ENCODE measurements around the gene SPACA9. TPM values are rescaled to one million over a fixed set of nuclear protein-coding genes. Genes with fewer than 3 reads are reported as not detected.

SPACA9 gene
- total RNA-seq, 1 donor from 2014 or later: 13.9 TPM

DNA sequence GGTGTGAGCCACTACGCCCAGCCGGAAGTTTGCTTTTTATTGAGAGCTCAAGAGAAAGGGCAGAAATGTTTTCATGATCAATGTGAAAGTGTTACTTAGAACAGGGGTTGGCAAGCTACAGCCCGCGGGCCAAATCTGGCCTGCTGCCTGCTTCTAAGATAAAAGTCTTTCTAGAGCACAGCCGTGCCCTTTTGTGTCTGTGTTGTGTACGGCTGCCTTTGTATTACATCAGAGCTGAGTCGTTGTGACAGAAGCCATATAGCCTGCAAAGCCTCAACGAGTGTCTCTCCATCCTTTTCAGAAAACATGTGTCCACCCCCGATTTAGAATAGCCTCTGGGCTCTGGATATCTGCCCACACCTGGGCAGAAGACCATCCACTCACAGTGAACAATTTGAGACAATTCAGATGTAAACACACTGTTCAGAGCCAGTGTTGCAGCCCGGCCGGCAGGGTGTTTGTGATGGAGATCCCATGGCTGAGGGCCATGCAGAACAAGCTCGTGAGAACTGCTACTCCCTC lies 29.5 kb upstream of the SPACA9 start:
- H3K36me3 ChIP-seq: no peaks in the 10 kb centered on the region
- no peaks in the 10 kb centered on the region for H3K27me3 ChIP-seq (ENCODE audit: low read depth)
- H3K4me3 ChIP-seq: peak overlapping the region; percentile 2
- DNase-seq (no peak), ATAC-seq (peak in 1 of 2 donors; percentile 43)
- no peak overlapping the region for H3K27ac ChIP-seq
- TF ChIP-seq, protein P1, sequence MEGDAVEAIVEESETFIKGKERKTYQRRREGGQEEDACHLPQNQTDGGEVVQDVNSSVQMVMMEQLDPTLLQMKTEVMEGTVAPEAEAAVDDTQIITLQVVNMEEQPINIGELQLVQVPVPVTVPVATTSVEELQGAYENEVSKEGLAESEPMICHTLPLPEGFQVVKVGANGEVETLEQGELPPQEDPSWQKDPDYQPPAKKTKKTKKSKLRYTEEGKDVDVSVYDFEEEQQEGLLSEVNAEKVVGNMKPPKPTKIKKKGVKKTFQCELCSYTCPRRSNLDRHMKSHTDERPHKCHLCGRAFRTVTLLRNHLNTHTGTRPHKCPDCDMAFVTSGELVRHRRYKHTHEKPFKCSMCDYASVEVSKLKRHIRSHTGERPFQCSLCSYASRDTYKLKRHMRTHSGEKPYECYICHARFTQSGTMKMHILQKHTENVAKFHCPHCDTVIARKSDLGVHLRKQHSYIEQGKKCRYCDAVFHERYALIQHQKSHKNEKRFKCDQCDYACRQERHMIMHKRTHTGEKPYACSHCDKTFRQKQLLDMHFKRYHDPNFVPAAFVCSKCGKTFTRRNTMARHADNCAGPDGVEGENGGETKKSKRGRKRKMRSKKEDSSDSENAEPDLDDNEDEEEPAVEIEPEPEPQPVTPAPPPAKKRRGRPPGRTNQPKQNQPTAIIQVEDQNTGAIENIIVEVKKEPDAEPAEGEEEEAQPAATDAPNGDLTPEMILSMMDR (IDR thresholded peaks at IDR 0.05): no peak
- no peaks in the 10 kb centered on the region for H3K9me3 ChIP-seq
- no peaks in the 10 kb centered on the region for H3K4me1 ChIP-seq
- intact Hi-C loops (cut with DNase I): no loop called here

DNA sequence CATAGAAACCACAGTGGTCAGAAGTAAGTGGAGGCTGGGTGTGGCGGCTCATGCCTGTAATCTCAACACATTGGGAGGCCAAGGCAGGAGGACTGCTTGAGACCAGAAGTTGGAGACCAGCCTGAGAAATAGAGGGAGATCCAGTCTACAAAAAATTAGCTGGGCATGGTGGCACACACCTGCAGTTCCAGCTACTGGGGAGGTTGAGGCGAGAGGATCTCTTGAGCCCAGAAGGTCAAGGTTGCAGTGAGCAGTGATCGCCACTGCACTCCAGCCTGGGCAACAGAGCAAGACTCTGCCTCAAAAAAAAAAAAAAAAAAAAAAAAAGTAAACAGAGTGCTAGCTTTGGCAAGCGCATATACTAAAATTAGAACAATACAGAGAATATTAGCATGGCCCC lies 25.2 kb upstream of the SPACA9 start:
- no peak for DNase-seq

DNA sequence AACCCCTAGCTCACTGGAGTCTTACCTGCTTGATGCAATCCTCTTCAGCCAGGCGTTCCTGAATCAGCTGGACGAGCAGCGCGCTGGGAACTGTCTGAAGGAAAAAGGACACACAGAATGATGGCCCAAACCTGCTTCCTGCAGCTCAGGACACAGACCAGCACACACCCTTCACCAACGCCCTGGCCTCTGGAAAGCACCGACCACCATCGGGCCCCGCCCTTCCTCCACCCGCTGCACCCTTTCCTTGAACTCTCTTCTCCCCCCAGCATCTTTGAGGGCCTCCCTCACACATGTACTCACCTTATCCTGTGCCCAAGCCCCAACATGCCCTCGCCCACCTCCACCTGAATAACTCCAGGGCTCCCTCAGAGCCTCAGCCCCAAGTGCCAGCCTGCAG lies 23.9 kb upstream of the SPACA9 start:
- H3K27ac ChIP-seq: no peak overlapping the region
- no peaks in the 10 kb centered on the region for H3K27me3 ChIP-seq (ENCODE audit: low read depth)
- DNase-seq (peak; percentile 28), ATAC-seq (peak in 1 of 2 donors; percentile 7)
- H3K36me3 ChIP-seq: no peaks in the 10 kb centered on the region
- H3K4me1 ChIP-seq: no peaks in the 10 kb centered on the region
- TF ChIP-seq, protein P1 (IDR thresholded peaks at IDR 0.05): no peak
- intact Hi-C loops (cut with DNase I): no loop called here
- no peaks in the 10 kb centered on the region for H3K9me3 ChIP-seq
- no peak overlapping the region for H3K4me3 ChIP-seq

More for the DNA sequence above, 25.2 kb upstream of the SPACA9 start:
- Histone ChIP-seq H3K36me3 (no peaks in the 10 kb centered on the region), H3K4me1 (no peaks in the 10 kb centered on the region), H3K27ac (no peak overlapping the region), H3K9me3 (no peaks in the 10 kb centered on the region), H3K27me3 (ENCODE audit: low read depth) (no peaks in the 10 kb centered on the region), H3K4me3 (no peak overlapping the region)
- no peak for ATAC-seq
- intact Hi-C loops (cut with DNase I): no loop called here
- TF ChIP-seq, protein P1 (IDR thresholded peaks at IDR 0.05): no peak

DNA sequence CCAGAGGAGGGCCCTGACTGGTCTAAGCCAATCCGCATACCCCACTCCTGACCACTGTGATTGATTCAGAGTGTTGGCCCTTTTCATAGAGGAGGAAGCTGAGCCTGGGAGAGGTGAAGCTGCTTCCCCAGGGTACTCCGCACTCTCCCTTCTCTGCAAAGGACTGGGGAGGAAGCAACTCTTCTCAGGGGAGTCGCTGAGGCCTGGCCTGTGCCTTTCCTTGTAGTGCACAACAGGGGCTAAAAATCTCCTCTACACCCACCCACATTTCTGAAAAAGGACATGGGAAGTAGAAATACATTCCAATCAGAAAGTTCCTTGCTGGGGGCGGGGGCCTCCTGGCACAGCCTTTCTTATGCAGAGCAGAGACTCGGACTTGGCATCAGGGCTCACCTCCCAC lies 22.8 kb upstream of the SPACA9 start:
- H3K4me3 ChIP-seq: no peak overlapping the region
- no peaks in the 10 kb centered on the region for H3K9me3 ChIP-seq
- no peak for DNase-seq
- ATAC-seq: no peak
- intact Hi-C loops (cut with DNase I): no loop called here
- no peaks in the 10 kb centered on the region for H3K4me1 ChIP-seq
- no peak overlapping the region for H3K27ac ChIP-seq
- TF ChIP-seq, protein P1 (IDR thresholded peaks at IDR 0.05): no peak
- no peaks in the 10 kb centered on the region for H3K27me3 ChIP-seq (ENCODE audit: low read depth)
- H3K36me3 ChIP-seq: no peaks in the 10 kb centered on the region

DNA sequence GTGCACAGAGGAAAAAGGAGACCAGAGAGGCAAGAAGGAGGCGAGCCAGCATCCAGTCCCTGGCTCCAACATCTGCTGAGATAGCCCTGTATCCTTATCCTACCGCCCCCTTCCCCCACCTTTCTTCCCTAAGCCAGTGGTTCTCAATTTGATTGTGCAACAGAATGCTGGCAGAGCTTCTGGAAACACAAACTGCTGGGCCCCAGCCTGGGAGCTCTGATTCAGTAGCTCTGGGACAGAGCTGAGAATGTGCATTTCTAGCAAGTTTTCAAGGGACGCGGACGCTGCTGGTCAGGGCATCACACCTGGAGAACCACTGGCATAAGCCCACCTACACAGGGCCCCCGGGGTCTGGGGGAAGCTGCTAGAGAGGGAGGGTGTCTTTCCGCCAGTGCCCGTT lies 21.7 kb upstream of the SPACA9 start:
- DNase-seq: no peak
- TF ChIP-seq, protein P1 (IDR thresholded peaks at IDR 0.05): no peak
- intact Hi-C loops (cut with DNase I): no loop called here

More for the DNA sequence above, 21.7 kb upstream of the SPACA9 start:
- no peaks in the 10 kb centered on the region for H3K27me3 ChIP-seq (ENCODE audit: low read depth)
- H3K27ac ChIP-seq: no peak overlapping the region
- no peaks in the 10 kb centered on the region for H3K4me1 ChIP-seq
- H3K9me3 ChIP-seq: no peaks in the 10 kb centered on the region
- H3K4me3 ChIP-seq: no peak overlapping the region
- no peaks in the 10 kb centered on the region for H3K36me3 ChIP-seq
- peak in 1 of 2 donors; percentile 59 for ATAC-seq

All from lower lobe of right lung (tissue), 2 donors.